Thoracic aorta (tissue), 2 donors: Measurements from ENCODE around the gene ADSS2. TPM values are rescaled to one million over a fixed set of nuclear protein-coding genes. Genes with fewer than 3 reads are reported as not detected.

Source experiments
- ATAC-seq: fragments of 150-250 bp; one replicate; pipeline ENCODE4 v1.8.0; 2017; ENCODE audit warnings: low read depth; ENCODE audit not compliant: insufficient number of reproducible peaks, low FRiP score
- DNase-seq: peaks from one replicate; pipeline ENCODE4 v3.0.0-alpha.2; 2020; ENCODE audit warnings: low spot score
- H3K27ac ChIP-seq, 2 donors: fragments of 200-600 bp; sonication (generic); 1 replicate in 1 of 2; 2 replicates in 1 of 2; pipeline ENCODE4 v1.5.1; 2016; ENCODE audit warnings: mild to moderate bottlenecking in 2 of 2, moderate library complexity in 2 of 2
- H3K27me3 ChIP-seq: fragments of 200-600 bp; sonication (generic); replicated peaks from 2 replicates; pipeline ENCODE4 v1.6.0; 2016; ENCODE audit warnings: mild to moderate bottlenecking; ENCODE audit not compliant: insufficient read depth
- H3K36me3 ChIP-seq: fragments of 200-600 bp; sonication (generic); one replicate; pipeline ENCODE4 v1.5.1; 2016
- H3K4me1 ChIP-seq, 2 donors: fragments of 200-600 bp; sonication (generic); 1 replicate in 1 of 2; 2 replicates in 1 of 2; pipeline versions ENCODE4 v1.5.1 to v1.6.0; 2016; ENCODE audit warnings: low read depth in 2 of 2, mild to moderate bottlenecking in 1 of 2; ENCODE audit not compliant: control insufficient read depth in 1 of 2
- H3K4me3 ChIP-seq: fragments of 200-600 bp; sonication (generic); 2 replicates; pipeline ENCODE4 v1.5.1; 2016; ENCODE audit warnings: mild to moderate bottlenecking
- H3K9me3 ChIP-seq: fragments of 200-600 bp; sonication (generic); 2 replicates; pipeline ENCODE4 v1.5.1; 2016
- CTCF ChIP-seq: fragments of 200-600 bp; sonication (generic); IDR thresholded peaks from one replicate; pipeline ENCODE4 v1.5.1; 2019; ENCODE audit warnings: antibody characterized with exemption
- total RNA-seq, 2 donors: library from RNA; depleted of rRNA; stranded (reverse); fragments of >200 nt; gene quantifications; one replicate each; pipeline versions ENCODE4 v1.1.0 to v1.2.3, GENCODE V29; 2016

Gene ADSS2
- total RNA-seq, 2 donors from 2014 or later = 51.7 to 53.2 TPM

- DNase-seq (no peak), ATAC-seq (no peak)
- H3K27ac ChIP-seq = no peak overlapping the region
- peaks cover 13% of the 10 kb centered on the region for H3K9me3 ChIP-seq
- no peaks in the 10 kb centered on the region for H3K4me1 ChIP-seq
- H3K27me3 ChIP-seq = no peaks in the 10 kb centered on the region
- no peak overlapping the region for H3K4me3 ChIP-seq
- peaks cover 1% of the 10 kb centered on the region for H3K36me3 ChIP-seq
- TF ChIP-seq CTCF = no peak
These were observed 54.6 kb downstream of the ADSS2 start for GRCh38 chr1:244397131-244397530.

- ATAC-seq = no peak
- peaks cover 7% of the 10 kb centered on the region for H3K9me3 ChIP-seq
- no peak overlapping the region for H3K27ac ChIP-seq
- no peaks in the 10 kb centered on the region for H3K36me3 ChIP-seq
- H3K4me1 ChIP-seq = no peaks in the 10 kb centered on the region
- H3K27me3 ChIP-seq = no peaks in the 10 kb centered on the region
- no peak overlapping the region for H3K4me3 ChIP-seq
- no peak for TF ChIP-seq CTCF
- DNase-seq = no peak
These were observed 55.7 kb downstream of the ADSS2 start for GRCh38 chr1:244395965-244396364.

GRCh38 chr1:244394826-244395765 lies 56.6 kb downstream of the ADSS2 start:
- Histone ChIP-seq H3K9me3 (no peaks in the 10 kb centered on the region), H3K27ac (no peak overlapping the region), H3K36me3 (no peaks in the 10 kb centered on the region), H3K4me3 (no peak overlapping the region), H3K27me3 (no peaks in the 10 kb centered on the region), H3K4me1 (no peaks in the 10 kb centered on the region)
- no peak for TF ChIP-seq CTCF
- DNase-seq (no peak), ATAC-seq (no peak)

GRCh38 chr1:244394346-244394745 lies 57.4 kb downstream of the ADSS2 start:
- TF ChIP-seq CTCF = no peak
- no peak for ATAC-seq

GRCh38 chr1:244393604-244394176 lies 58.0 kb downstream of the ADSS2 start:
- DNase-seq (no peak), ATAC-seq (no peak)
- Histone ChIP-seq H3K36me3 (no peaks in the 10 kb centered on the region), H3K9me3 (no peaks in the 10 kb centered on the region), H3K4me3 (no peak overlapping the region), H3K27ac (no peak overlapping the region), H3K27me3 (no peaks in the 10 kb centered on the region), H3K4me1 (no peaks in the 10 kb centered on the region)
- TF ChIP-seq CTCF = no peak

More at GRCh38 chr1:244394346-244394745, 57.4 kb downstream of the ADSS2 start:
- Histone ChIP-seq H3K4me1 (no peaks in the 10 kb centered on the region), H3K9me3 (no peaks in the 10 kb centered on the region), H3K27me3 (no peaks in the 10 kb centered on the region), H3K27ac (no peak overlapping the region), H3K4me3 (no peak overlapping the region), H3K36me3 (no peaks in the 10 kb centered on the region)
- no peak for DNase-seq
